ENCODE results near the gene MRPS6.
A peak's percentile ranks its signal among the peaks of the same experiment; 100 is the strongest.

MRPS6 gene

GRCh38 chr21:34073032-34073748 lies at the start of gene MRPS6, which contains the start of gene SLC5A3:
MRPS6 (plus strand) TSS chr21:34073578; CDS start chr21:34073701, 123 bp downstream.
SLC5A3 (plus strand) TSS chr21:34073578; CDS start chr21:34095199, 21,621 bp downstream.
- DNase-seq = peak; percentile 62 to 82

DNA sequence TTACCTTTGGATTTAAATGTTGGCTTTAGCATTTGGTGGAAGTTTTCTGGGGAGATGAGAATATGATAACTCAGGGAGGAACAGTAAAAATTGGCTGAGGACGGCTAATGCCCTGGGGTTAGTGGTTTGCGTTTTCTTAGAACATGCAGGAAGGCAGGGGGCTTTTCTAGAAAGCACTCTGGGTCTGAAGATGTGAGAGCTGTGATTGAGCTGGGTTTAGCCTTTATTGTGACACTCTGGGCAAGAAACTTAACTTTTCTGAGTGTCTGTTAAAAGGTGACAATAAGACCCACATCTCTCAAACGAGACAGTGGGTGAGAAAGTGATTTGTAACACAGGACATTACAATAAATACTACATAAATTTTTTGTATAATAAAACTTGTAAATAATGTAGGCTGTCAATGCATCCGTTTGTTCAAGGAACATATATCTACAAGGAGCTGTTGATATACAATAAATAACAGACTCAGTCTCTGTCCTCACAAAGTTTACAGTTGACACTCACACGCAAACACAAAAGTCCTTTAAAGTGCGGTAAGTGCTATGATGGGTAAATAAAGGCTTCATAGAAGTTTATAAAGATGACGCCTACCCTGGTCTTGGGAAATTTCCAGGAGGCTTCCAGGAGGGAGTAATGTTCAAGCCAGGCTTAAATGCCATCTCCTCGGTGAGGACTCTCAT lies 49.5 kb upstream of the MRPS6 start:
- DNase-seq = no peak

- no peak for DNase-seq
These were observed 49.0 kb upstream of the MRPS6 start for GRCh38 chr21:34024374-34024693.

- DNase-seq = no peak
These were observed 45.5 kb upstream of the MRPS6 start for GRCh38 chr21:34027721-34028461.

- no peak for DNase-seq
These were observed 43.4 kb upstream of the MRPS6 start for GRCh38 chr21:34029743-34030528.

DNA sequence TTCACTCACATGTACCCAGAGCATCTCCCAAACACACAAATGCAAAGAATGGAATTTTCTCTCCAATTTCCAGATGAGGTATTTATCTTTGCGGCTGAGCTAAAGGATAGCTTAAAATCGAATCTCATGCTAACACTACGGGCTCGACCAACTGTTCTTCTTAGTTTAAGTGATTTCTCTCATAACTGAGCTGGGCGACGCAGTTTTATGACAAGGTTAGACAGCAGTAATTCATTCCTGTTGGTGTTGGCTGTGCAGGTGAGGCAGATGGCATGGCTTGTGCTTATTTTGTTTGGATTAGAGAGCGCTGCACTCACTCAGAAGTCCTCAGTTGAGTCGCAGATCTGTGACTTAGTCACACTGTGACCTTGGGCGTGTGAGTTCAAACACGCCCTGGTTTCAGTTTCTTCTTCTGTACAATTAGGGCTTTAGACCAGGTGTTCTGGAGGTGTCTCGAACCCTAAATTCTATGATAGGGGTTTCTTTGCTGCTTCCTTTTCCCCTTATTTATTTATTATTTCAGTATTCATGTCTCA lies 41.5 kb upstream of the MRPS6 start:
- no peak for DNase-seq

DNA sequence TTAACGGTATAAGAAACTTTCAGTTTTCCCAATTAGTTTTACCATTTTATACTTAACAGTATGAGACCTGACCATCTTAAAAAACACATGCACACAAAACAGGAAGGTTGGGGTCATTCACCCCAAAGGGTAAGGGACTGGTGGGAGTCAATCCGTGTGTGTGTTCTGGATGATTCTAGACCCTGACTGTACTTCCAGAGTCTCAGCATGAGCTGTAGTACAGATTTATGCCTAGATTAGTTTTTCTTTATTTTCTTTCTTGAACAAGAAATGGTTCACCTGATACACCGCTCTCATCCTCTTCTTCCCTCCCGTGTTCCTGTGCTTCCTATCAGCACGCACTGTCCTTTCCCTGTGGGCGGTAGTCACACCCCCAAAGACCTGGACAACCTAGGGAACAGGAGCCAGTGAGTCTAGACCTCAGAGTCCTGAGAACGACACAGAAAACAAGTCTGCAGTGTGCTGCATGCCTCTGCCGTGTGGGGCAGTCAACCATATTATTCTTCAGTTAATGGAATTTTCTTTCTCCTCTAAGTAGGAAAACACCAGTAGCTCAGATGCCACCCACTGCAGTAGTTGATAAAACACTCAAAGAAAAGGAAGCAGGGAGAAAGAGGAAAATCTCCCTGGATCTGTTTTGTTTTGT lies 38.9 kb upstream of the MRPS6 start:
- no peak for DNase-seq

DNA sequence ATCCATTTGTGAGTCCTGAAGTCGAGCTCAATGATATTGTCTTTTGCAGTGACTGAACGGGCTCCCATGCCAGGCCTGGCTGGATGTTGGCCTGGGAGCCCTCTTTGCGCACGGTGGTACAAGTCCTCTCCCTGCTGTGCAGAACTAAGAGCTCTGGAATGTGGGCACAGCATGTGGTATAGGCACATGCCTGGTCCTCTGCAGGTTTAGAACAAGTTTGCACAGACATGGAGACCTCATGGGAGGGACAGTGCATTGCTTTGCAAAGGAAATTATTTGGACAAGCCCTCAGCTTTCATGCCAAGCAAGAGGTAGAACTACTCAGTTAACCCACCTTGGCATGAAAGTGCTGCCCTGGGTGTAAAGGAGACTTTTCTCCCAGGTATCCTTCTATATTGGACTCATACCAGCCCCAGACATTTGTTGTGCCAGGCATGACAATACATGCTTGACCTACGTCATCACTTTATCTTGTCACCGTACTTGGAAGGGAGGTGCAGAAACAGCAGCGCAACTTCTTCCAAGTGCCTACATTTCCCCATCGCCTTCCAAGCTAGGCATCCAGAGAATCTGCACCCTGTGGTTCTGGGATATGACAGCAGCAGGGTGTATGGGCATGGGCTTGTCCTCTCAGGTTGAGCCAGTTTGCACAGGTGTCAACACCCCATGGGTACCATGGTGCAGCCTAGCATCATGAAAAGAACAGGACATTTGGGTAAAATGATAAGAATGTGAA lies 37.6 kb upstream of the MRPS6 start:
- DNase-seq = no peak

DNA sequence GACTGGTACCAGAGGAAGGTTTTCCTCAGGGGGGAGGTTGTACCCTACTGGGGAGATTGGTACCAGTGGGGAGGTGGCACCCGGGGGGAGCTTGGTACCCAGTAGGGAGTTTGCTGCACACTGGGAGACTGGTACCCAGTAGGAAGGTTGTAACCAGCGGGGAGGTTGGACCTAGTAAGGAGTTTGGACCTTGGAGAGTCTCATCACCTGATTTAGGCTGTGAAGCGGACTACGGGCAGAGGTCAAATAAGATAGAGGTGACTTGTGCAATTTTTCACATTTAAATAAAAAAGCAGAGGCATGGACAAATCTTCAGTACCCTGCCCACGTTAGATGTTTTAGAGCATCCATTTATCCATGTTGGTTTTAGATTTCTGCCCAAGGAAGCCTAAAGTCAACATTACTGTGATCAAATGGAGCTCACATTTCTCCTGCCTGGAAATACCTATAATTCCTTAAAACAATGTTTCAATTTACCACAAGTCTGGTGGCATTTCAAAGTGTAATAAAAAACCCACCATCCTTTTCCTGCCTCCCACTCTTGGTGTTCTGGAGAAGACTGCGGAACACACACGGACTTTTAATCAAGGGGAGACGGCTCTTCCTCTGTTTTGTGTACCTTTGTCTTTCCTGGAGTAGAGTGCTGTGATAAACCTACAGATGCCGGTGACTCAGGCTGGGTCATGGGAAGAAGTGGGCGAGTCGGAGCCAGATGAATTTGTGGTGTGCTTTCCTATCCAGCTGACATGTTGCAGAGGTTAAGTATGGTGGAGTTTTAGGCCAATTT lies 36.2 kb upstream of the MRPS6 start:
- DNase-seq = no peak

- no peak for DNase-seq
These were observed 33.5 kb upstream of the MRPS6 start for GRCh38 chr21:34039678-34040382.

DNA sequence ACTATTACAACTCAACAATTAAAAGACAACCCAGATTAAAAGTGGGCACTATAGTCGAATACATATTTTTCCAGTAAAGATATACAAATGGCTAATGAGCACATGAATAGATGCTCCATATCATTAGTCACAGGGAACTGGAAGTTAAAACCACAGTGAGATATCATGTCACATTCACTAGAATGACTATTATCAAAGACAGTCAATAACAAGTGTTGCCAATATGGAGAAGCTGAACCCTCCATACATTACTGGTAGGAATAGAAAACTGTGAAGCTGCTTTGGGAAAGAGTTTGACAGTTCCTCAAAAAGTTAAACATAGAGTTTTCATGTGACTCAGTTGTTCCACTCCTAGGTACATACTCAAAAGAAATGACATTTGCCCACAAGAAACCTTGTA lies 30.6 kb upstream of the MRPS6 start:
- DNase-seq = no peak

GRCh38 chr21:34043333-34043732 lies 30.0 kb upstream of the MRPS6 start:
- DNase-seq = no peak

DNA sequence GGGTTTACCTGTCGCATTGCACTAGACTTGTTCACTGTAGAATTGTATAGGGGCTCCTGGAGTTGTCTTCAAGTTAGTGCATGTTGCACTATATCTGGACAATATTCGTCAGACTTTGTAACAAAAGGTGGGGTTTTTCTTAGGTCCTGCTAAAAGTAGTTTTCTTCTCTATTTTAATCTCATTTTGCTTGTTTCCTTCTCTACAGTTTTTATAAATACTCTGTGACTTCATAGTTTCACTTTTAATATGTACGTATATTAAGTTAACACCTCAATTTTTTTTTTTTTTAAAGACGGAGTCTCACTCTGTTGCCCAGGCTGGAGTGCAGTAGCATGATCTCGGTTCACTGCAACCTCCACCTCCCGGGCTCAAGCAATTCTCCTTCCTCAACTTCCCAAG lies 26.5 kb upstream of the MRPS6 start:
- no peak for DNase-seq

GRCh38 chr21:34047835-34048234 lies 25.5 kb upstream of the MRPS6 start:
- DNase-seq = no peak

DNA sequence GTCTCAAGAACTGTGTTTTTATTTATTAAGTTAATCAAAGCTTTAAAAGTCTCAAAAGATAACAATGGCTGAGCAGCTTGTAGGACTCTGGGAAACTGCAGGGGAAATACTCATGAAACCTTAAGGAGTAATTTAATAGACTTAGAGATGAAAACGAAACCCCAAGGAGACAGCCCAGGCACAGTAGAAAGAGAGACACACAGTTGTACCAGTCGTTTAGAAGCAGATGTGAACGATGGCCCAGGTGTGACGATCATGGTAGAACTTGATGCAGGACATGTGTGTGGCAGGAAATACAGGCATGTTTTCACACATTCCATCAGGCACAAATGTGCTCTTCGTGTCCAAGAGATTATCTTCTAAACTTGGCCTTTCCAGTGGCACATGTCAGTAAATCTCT lies 21.2 kb upstream of the MRPS6 start:
- no peak for DNase-seq

DNA sequence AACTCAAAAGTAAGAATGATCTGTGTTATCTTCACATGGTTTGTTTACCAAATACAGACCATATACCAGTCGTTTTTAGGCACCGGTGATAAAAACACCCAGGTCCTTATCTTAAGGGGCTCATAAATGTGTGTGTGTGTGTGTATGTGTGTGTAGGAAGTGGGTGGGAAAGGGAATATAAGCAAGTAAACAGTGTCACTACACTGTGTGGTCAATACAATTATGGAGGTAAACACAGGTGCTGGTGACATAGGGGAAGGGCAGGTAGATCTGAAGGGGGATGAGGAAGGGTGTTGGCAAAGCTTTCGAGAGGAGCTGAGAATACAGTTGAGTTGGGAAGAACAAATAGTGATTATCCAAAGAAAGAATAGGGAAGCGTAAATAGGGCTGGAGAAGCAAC lies 19.1 kb upstream of the MRPS6 start:
- DNase-seq = no peak

GRCh38 chr21:34055615-34056014 lies 17.8 kb upstream of the MRPS6 start:
- DNase-seq = no peak

- DNase-seq = no peak
These were observed 11.4 kb upstream of the MRPS6 start for GRCh38 chr21:34061983-34062382.

- DNase-seq = no peak
These were observed 8.4 kb upstream of the MRPS6 start for GRCh38 chr21:34065027-34065426.

GRCh38 chr21:34071683-34072082 lies 1.7 kb upstream of the MRPS6 start:
- DNase-seq = no peak
